ENCODE measurements around the gene PRKCE.

The PRKCE gene

DNA sequence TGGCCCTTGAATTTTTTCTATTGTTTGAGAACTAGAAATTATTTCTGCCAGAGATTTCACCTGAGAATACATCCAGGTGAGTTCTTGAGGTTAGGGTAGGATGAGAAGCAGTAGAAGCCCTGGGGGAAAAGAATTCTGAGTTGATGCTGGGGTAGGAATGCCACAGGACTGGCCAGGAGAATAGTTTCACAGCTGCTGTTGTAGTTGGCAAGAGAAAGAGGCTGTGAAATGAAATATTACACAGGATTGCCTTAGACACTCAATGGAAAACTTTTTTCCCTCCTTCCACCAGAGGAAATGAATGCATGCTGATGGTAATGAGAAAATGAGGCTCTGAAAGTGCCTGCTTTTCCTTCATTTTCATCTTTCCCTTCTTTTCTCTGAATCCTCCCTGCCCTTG is 54.6 kb downstream of the PRKCE start:
- TF ChIP-seq, protein P1, sequence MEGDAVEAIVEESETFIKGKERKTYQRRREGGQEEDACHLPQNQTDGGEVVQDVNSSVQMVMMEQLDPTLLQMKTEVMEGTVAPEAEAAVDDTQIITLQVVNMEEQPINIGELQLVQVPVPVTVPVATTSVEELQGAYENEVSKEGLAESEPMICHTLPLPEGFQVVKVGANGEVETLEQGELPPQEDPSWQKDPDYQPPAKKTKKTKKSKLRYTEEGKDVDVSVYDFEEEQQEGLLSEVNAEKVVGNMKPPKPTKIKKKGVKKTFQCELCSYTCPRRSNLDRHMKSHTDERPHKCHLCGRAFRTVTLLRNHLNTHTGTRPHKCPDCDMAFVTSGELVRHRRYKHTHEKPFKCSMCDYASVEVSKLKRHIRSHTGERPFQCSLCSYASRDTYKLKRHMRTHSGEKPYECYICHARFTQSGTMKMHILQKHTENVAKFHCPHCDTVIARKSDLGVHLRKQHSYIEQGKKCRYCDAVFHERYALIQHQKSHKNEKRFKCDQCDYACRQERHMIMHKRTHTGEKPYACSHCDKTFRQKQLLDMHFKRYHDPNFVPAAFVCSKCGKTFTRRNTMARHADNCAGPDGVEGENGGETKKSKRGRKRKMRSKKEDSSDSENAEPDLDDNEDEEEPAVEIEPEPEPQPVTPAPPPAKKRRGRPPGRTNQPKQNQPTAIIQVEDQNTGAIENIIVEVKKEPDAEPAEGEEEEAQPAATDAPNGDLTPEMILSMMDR (IDR thresholded peaks at IDR 0.05), result no peak

DNA sequence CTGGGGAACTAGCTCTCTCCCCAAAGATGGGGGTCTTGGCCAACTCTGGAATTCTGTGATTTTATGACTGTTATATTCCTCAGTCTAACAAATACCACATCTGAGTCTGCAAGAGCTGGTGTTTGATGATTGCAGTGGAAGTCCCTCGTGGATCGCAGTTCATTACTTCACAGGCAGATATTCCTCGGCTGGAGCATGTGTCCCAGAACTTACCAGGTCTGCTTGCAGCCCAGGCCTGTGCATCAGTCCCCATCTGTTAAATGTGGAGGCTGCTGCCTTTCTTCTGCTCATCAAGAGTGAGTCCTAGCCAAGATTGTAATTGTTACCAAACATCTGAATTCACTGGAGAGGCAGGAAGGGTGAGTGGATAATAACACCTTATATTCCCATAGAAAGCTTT is 55.5 kb downstream of the PRKCE start:
- TF ChIP-seq, protein P1 (IDR thresholded peaks at IDR 0.05), result no peak

GRCh38 chr2:45707661-45708060 is 56.2 kb downstream of the PRKCE start:
- TF ChIP-seq, protein P1 (IDR thresholded peaks at IDR 0.05), result no peak

GRCh38 chr2:45708501-45708900 is 57.0 kb downstream of the PRKCE start:
- TF ChIP-seq, protein P1 (IDR thresholded peaks at IDR 0.05), result no peak

- TF ChIP-seq, protein P1 (IDR thresholded peaks at IDR 0.05), result no peak
Observed at GRCh38 chr2:45709137-45709536, 57.7 kb downstream of the PRKCE start.

GRCh38 chr2:45710468-45710867 is 59.0 kb downstream of the PRKCE start:
- TF ChIP-seq, protein P1 (IDR thresholded peaks at IDR 0.05), result no peak

- TF ChIP-seq, protein P1 (IDR thresholded peaks at IDR 0.05), result no peak
Observed at GRCh38 chr2:45711224-45711623, 59.7 kb downstream of the PRKCE start.

DNA sequence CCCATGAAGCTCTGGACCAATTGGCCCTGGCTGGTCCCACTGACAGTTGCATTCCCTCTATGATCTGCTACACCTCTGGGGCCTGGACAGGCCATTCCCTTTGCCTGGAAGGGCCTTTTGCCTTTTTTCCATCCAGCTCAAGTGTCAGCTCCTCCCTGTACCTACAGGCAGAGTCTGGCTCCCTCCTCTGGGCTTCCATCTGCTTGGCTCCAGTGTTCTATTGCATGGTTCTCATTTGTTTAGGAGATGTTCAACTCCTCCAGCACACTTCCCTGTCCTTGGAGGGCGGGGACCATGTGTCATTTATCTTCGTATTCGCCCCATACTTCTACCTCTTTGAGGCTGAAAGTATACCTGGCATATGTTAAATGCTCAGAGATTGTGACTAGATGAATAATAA is 61.1 kb downstream of the PRKCE start:
- TF ChIP-seq, protein P1 (IDR thresholded peaks at IDR 0.05), result no peak

Measured in LNCAP (cell line).